HG03025 (cell line): ENCODE measurements around the gene FBXW9.
"Not testable (repeated sequence)": the region's sequence is repeated elsewhere in the genome, so short reads cannot be mapped to it uniquely, and the experiment has no call there.

ENCODE experiments used
- ATAC-seq: cut with Tn5 transposase; IDR thresholded peaks from one replicate; pipeline ENCODE4 v1.9.1; 2021; ENCODE audit warnings: mild to moderate bottlenecking, moderate library complexity; ENCODE audit not compliant: unreplicated experiment, low FRiP score

FBXW9 gene

DNA sequence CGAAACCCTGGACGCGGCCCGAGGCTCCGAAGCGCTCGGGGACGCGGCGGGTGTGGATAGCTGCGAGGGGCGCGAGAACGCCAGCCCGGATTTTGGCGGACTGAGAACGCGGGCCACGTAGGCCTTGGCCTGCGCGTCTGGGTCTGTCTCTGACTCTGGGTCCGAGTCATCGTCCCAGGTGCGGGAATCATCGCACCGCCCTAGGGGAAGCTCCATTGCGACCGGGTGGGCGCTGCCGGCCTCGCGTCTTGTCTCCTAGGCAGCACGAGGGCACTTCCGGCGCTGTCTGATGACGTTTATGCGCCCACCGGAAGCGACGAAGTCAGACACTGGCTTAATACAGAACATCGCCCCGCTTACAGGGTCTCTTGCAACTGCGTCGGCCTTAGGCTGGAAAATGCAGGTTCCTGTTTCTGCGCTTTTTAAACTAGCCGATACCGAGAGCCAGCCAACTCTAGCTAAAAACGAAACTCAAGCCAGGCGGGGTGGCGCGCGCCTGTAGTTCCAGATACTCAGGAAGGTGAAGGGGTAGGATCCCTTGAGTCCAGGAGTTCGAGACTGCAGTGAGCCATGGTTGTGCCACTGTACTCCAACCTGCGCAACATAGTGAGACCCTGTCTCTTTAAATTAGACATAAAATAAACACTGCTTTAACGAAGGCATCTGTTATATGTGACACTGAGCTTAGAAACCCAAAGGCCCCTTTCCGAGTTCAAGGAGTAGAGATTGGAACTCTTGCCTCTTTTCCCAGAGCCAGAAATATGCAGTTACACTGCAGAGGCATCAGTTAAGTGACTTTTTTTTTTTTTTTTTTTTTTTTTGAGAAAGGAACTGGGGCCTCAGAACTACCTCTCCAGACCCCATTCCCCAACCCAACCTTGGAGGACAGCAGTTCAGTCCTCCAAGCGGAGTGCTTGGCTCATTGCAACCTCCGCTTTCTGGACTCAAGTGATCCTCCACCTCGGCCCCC, at the start of gene FBXW9:
Gene FBXW9 (minus strand): TSS at position 266 of the 970 bp plus-strand sequence. CDS start 50 bp downstream, at position 216.
- no peak for ATAC-seq

DNA sequence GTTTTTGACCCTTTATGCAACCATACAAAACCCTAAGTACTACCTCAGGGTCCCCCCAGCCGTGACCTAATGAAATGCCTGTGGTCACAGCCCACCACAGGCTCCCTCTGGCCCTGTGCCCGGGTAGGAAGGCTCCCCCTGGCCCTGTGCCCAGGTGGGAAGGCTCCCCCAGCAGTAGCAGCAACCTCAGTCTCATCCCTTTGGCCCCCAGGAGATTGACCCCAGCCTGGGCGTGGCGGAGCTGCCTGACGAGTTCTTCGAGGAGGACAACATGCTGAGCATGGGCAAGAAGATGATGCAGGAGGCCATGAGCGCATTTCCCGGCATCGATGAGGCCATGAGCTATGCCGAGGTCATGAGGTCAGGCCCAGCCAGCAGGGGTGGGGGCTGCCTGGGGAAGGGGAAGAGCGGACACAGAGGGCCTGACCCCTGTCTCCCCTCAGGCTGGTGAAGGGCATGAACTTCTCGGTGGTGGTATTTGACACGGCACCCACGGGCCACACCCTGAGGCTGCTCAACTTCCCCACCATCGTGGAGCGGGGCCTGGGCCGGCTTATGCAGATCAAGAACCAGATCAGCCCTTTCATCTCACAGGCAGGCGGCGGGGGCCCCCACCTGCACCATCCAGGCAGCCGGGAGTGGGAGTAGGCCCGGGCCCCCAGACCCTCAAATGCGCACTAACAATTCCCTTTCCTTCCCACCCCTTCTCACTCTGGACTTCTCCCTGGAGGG, 48.9 kb upstream of the FBXW9 start:
- ATAC-seq, result no peak

DNA sequence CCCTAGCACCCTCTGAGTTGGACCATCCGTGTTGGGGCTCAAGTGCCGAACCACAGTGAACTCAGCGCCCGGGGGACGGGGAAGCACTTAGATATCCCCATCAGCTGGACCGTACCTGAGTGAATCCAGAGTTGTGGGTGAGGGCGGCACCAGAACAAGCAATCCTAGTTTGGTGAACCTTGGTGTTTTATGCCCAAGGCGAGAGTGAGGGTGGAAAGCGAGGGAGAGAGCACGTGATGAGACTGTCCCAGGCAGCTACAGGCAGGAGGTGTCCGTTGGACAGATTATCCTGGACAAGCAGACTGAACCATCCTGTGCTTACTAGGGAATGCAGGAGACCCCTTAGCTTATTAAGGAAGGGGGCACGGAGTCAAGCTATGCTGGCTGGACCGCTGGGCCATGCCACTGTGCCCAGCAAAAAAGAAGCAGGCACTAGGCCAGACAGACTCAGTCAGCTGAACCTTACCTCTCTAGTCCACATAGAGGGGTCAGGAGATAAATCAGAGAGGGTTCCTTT, 41.5 kb upstream of the FBXW9 start:
- ATAC-seq, result no peak

DNA sequence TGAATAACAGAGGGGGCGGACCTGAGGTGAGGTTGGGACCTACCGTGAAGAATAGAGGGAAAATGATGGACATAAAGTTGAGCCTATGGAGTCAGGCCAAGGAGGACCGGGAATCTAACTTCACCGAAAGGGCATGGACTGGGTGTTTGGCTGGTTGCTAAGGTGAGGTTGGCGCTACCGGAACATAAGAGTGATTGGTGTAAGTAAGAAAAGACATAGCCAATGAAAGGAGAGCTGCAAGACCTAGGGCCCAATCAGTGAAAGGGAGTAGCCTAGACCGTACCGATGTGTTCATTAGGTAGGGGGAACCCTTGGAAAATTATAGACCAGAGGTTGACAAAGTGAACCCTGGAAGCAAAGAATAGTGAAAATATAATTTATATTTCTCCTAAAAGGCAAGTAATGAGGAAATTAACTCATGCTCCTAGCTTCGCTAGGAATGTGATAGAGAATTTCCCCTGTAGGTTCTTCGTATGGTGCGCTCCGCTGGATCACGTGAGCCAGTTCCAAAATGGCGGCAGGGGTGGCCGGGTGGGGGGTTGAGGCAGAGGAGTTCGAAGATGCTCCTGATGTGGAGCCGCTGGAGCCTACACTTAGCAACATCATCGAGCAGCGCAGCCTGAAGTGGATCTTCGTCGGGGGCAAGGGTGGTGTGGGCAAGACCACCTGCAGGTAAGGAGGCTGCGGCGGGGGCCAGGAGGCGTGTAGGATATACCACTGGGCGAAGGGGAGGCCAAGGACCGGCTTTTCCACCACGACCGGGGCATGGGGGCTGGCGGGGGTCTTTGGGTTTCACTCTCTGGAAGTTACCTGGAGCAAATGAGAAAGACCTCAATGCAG, 40.8 kb upstream of the FBXW9 start, which contains the start of gene GET3:
Gene GET3 (plus strand): TSS at position 503 of the 840 bp plus-strand sequence. CDS start 9 bp downstream, at position 512.
- peak; percentile 61 for ATAC-seq

DNA sequence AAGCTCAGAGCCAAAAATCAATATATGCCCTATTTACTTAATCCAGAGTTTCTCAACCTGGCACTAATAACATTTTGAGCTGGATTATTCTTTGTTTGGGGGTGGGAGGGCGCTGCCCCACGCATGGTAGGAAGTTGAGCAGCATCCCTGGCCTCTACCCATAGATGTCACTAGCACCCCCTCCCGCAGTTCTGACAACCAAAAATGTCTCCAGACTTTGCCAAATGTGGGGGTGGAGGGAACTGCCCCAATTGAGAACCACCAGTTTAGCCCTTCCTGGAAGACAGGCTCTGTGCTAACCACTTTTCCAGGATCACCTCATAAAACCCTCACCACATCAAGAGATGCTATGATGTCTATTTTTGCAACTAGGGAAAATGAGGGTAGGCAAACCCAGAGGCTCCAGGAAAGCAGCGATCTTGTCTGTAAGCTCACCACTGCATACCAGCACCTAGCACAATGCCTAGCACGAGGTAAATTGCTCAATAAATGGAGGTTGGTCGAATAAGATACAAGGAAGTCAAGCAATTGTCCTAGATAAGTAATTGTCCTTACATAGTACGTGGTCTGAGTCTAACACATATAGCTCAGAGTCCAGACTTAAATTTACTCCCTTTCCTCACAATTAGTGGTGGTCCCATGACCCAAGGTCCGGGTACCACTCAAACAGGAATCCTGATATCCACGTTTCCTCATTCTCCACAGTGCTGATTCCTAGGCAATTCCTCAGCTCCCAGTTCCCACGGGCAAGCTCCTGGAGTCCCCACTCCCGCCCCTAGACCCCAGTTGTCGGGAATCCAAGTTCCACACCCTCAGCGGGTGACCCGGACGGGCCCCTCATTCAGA, 37.2 kb upstream of the FBXW9 start:
- ATAC-seq, result no peak

DNA sequence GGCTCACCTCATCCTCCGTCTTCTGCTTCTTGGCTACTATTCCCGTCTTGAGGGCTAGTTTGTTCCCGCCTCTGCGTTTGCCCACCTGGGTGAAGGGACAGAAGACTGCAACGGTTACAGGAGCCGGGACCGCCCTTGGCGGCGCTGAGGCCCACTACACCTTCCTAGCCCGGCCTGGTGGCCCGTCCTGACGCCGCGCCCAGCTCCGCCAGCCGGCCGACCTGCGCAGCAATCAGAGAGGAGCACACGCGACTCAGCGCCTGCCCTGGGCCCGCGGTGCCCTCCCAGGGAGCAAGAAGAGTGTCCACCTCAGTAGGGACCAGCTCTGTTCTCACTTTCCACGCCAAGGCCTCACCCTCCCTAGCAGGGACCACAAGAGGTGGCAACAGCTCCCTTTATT, 34.9 kb upstream of the FBXW9 start:
- ATAC-seq, result no peak

DNA sequence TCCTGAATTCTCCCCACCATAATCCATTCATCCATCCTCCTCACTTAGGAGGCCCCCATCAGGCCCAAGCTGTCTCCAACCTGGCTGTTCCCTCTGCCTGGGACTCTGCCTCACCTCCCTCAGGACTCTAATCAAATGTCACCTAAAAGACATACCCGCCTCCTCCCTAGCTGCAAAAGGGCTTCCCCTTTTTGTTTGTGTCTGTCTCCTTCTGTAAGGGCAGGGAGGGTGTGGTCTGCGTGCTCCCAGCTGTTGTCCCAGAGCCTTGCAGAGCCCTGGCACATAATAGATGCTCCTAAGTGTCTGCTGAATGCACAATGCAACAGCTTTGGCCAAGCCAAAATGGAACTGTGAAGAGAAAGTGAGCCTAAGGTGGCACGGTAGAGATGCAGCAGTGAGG, 33.6 kb upstream of the FBXW9 start:
- no peak for ATAC-seq

DNA sequence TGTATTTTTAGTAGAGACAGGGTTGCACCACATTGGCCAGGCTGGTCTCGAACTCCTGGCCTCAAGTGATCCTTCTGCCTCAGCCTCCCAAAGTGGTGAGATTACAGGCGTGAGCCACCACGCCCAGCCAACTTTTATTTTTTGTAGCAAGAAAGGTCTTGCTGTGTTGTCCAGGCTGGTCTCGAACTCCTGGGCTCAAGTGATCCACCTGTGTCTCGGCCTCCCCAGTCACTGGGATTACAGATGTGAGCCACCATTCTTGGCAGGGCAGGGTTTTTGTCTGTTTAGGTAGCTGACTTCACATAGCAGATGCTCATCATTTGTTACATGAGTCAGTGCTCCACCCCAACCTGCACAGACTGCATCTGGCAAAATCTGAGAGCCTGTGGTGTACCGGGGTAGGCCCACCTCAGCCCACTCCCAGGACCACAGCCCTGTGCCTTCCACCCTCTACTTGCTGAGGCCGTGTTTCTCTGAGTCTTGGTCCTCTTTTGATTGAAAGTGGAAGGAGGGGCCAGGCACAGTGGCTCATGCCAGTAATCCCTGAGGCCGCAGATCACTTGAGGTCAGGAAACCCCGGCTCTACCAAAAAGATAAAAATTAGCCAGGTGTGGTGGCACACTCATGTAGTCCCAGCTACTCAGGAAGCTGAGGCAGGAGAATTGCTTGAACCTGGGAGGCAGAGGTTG, 31.5 kb upstream of the FBXW9 start:
- no peak for ATAC-seq

DNA sequence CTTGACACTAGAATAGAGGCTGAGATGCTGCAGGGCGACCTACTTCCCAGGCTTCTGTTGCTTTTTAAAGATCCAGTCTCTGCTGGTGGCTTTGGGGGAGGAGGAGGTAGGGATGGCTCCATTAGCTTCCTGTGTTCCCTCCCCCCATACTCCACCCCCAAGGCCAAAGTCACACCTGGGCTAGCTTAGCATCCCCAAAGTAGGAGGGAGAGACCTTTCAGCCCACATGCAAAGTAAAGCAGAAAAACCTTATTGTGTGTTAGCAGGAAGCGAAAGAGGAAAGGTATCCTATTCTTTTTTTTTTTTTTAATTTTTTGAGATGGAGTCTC, 30.5 kb upstream of the FBXW9 start:
- ATAC-seq, result no peak

DNA sequence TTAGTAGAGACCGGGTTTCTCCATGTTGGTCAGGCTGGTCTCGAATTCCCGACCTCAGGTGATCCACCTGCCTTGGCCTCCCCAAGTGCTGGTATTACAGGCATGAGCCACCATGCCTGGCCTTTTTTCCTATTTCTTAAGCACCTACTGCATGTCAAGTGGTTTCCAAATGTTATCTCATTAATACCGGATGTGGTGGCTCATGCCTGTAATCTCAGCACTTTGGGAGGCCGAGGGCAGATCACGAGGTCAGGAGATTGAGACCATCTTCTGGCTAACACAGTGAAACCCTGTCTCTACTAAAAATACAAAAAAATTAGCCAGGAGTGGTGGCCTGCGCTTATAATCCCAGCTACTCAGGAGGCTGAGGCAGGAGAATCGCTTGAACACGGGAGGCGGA, 29.2 kb upstream of the FBXW9 start:
- not testable (repeated sequence) for ATAC-seq

DNA sequence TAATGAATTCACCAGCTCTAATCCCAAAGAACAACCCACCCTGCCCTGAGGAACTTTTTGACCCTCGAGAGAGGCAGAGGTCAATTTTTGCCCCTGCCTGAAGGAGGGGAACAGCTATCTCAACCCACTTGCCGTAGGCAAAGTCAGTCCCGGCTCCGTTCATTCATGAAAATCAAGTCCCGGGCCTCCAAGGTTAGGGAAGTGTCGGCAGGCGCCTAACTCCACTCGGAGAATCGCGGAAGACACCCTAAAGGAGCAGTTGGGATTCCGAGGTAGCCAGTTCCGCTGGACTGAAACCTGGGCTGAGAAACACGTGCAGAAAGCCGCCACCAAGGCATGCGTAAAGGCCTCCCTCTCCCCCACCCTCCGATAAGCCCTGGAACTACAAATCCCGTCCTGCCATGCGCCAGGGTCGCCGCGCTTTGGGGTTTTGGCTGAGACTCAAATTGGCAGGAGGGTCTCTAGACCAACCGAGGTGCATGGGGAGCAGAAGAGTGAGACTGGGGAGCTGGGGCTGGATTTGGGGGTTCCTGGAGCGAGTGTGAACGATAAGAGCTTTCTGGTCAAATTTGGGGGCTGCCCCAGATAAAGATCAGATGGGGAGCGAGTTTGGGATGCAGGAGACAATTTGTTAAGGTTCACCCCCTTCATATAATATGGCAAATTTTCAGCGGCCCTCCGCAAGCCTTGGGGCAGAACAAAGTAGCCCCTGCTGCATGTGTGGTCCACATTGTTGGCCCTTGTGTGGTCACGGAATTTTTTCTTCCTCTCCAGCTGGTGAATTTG, 27.4 kb upstream of the FBXW9 start, which contains the start of gene TNPO2:
Gene TNPO2 (minus strand): TSS at position 292 of the 786 bp plus-strand sequence. CDS start 2,955 bp downstream, outside the sequence.
- no peak for ATAC-seq

DNA sequence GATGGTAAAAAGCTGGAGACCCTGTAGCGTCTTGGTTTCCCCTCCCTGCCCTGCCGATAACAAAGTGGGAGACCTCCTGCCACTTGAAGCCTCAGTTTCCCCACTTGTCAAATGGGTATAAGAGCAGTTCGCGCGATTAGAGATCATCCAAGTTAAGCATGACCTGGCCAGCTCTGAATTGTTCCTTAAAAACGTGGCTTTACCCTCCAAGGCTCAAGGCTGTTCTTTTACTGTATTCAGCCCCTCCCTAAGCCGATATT, 26.9 kb upstream of the FBXW9 start:
- ATAC-seq, result no peak

DNA sequence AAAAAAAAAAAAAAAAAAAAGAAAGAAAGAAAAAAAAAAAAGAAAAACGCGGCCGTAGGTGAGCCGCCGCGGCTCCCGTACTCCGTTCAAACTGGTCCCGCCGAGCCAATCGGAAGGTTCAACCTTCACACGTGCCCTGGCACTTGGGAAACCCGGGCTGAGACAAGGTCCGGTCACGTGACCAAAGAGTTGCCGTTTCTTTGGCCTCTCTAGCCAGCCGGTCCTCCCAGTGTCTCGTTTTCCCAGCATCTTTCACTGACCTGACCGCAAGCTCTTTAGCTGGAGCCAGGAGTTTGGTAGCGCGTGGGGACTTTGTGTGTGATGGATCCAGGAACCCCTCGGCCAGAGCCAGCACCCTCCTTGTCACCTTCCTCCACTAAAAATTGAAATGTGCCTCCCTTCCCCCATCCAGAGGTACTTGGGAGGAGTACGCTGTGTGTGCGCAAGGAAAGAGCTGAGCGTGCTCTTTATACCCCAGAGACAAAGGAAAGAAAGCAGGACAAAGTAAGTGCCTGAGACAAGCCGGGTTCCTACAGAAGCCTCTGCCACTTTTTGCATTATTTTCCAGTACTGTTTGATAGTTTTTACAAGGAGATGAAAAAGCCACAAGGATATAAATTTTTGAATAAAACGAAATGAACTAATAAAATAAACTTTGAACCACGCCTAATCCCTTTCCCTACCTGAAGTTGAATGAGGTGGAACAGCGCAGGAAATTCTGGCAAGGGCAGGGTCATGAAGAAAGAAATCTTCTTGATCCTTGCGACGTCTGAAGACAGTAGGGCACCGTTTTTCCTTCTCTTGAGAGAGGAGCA, 26.3 kb upstream of the FBXW9 start:
- ATAC-seq, result peak; percentile 74

DNA sequence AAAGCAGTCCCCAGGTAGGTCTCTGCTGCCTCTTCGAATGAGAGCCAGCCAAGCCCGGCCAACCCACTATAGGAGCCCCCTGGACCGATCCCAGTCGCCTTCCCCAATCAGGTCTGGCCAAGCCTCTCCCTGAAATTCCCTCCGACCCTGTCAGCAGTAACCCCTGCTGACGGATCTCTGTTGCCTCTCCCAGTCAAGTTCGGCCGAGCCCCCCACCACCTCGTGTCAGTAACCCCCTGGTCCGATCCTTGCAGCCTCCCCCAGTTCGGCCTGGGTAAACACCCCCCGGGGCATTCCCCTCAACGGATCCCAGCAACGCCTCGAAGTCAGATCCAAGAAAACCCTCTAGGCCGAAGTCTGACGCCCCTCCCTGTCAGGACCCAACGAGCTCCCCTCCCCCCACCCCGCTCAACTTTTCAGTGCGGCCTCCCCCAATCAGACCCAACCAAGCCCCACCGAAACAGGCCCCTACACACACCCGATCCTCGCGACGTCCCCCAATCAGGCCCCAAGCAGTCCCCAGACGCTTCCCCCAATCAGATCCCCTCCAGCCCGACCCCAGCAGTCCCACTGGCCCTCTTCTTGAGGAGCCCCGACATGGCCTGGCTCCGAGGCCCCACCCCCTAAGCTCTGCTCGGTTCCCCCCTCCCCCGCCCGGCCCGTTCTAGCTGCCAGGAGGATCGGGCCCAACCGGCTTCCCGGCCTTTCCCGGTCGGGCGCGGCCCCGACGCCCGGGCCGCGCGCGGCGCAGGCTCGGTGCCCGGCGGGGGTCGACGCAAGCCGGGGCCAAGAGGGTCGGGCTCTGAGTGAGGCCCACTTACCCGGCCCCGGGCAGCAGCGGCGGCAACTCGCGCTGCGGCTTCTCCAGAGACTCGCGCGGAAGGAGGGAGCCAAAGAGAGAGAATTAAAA, 25.5 kb upstream of the FBXW9 start:
- ATAC-seq, result no peak

DNA sequence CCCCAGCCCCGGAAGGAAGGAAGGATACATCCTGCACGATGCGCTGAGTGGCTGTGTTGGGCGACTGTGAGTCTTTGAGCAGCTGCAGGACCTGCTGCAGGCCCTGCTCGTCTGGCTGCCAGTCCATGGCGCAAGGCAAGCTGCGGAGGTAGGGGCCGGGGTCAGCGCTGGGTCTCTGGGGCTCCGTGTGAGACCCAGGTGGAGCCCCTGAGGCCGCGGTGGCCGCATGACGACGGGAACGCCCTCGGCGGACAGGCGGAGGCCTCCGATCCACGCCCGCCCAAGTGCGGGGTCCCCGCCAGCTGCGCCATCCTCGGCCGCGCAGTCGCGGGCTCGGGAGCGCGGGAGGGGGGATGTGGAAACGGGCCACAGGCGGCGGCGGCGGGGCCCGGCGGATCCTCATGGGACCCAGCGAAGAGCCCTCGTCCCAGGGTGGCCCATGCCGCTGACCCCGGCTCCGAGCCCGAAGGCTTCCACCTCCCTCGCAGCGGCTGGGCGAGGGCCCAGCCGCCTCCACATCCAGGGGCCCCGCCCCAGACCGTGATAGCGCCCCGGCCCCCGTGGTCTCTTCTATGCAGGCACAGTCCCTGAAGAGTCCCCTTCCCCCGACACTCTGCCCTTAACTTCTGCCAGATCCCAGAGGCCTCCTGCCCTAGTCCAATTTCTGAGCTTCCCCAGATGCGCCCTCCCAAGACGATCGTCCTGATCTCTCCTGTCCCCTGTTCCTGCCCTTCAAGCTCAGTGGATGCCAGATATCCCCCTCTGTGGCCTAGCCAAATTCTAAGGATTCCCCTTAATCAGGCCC, 24.6 kb upstream of the FBXW9 start:
- ATAC-seq, result no peak

DNA sequence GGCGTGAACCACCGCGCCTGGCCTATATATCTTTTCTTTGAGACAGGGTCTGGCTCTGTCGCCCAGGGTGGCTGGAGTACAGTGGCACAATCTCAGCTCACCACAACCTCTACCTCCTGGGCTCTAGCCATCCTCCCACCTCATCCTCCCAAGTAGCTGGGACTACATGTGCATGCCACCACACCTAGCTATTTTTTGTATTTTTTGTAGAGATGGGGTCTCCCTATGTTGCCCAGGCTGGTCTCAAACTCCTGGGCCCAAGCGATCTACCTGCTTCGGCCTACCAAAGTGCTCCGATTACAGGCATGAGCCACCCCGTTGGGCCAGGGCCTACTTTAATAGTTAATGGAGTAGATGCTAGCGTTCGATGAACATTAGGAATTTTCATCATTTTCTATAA, 23.9 kb upstream of the FBXW9 start:
- no peak for ATAC-seq
